SU-DHL-6 (cell line): ENCODE results near the gene HAP1.

Experiments used
- H2AFZ ChIP-seq: fragments of 200-600 bp; sonication (generic); 2 replicates; pipeline ENCODE4 v1.6.1; 2014; ENCODE audit warnings: low read depth, mild to moderate bottlenecking, moderate library complexity, mixed read lengths, antibody characterized with exemption, low read length; ENCODE audit not compliant: severe bottlenecking
- H3F3A ChIP-seq: fragments of 200-600 bp; shearing (Covaris generic); 2 replicates; pipeline ENCODE4 v1.6.0; 2016; ENCODE audit warnings: antibody characterized with exemption, mild to moderate bottlenecking; ENCODE audit not compliant: insufficient read depth
- H3K27ac ChIP-seq: fragments of 200-600 bp; sonication (generic); 2 replicates; pipeline ENCODE4 v1.5.1; 2016; ENCODE audit warnings: low read depth, mild to moderate bottlenecking, low read length, moderate library complexity, mixed read lengths
- H3K27me3 ChIP-seq: fragments of 200-600 bp; sonication (generic), shearing (Covaris generic); 2 replicates; pipeline ENCODE4 v1.6.0; 2014; ENCODE audit warnings: mild to moderate bottlenecking, low read length
- H3K36me3 ChIP-seq: fragments of 200-600 bp; sonication (generic); 2 replicates; pipeline ENCODE4 v1.6.1; 2014; ENCODE audit warnings: mild to moderate bottlenecking, low read length, mixed read lengths
- H3K4me2 ChIP-seq: fragments of 300-600, 200-600 bp; shearing (Covaris generic), sonication (generic); 2 replicates; pipeline ENCODE4 v1.6.0; 2014; ENCODE audit warnings: low read length, low read depth, mild to moderate bottlenecking; ENCODE audit not compliant: poor library complexity, severe bottlenecking
- H3K4me3 ChIP-seq: fragments of 200-600 bp; sonication (generic); 2 replicates; pipeline ENCODE4 v1.5.1; 2014; ENCODE audit warnings: antibody characterized with exemption, low read length, mild to moderate bottlenecking, mixed read lengths; ENCODE audit not compliant: insufficient read depth, poor library complexity, severe bottlenecking
- H3K79me2 ChIP-seq: fragments of 200-600 bp; sonication (generic); 2 replicates; pipeline ENCODE4 v1.6.1; 2014; ENCODE audit warnings: mild to moderate bottlenecking, low read length, moderate library complexity; ENCODE audit not compliant: insufficient read depth
- H3K9ac ChIP-seq: fragments of 200-600 bp; sonication (generic); 2 replicates; pipeline ENCODE4 v1.7.0; 2014; ENCODE audit warnings: mild to moderate bottlenecking, low read length
- H3K9me2 ChIP-seq: fragments of 200-600 bp; sonication (generic); replicated peaks from 2 replicates; pipeline ENCODE4 v1.6.1; 2014; ENCODE audit warnings: low read length; ENCODE audit not compliant: insufficient read depth
- H3K9me3 ChIP-seq: fragments of 200-600 bp; sonication (generic); 2 replicates; pipeline ENCODE4 v1.6.1; 2014; ENCODE audit warnings: low read length, mixed read lengths; ENCODE audit not compliant: insufficient read depth
- H4K20me1 ChIP-seq: fragments of 200-600 bp; sonication (generic); 2 replicates; pipeline ENCODE4 v1.6.1; 2014; ENCODE audit warnings: low read depth, mild to moderate bottlenecking, antibody characterized with exemption, low read length, moderate library complexity, mixed read lengths
- EZH2phosphoT487 ChIP-seq: fragments of 200-600 bp; sonication (generic), shearing (Covaris generic); conservative IDR thresholded peaks from 2 replicates; pipeline ENCODE4 v1.6.1; 2018; ENCODE audit warnings: mild to moderate bottlenecking, antibody characterized with exemption, low read length, moderate library complexity, mixed read lengths
- TF ChIP-seq, protein P1 (sequence below): fragments of 200-600 bp; sonication (generic); IDR thresholded peaks from one replicate; pipeline ENCODE4 v1.5.1; 2017; ENCODE audit warnings: antibody characterized with exemption, mild to moderate bottlenecking, low read length, moderate library complexity; ENCODE audit not compliant: insufficient read depth, poor library complexity, severe bottlenecking

The HAP1 gene

DNA sequence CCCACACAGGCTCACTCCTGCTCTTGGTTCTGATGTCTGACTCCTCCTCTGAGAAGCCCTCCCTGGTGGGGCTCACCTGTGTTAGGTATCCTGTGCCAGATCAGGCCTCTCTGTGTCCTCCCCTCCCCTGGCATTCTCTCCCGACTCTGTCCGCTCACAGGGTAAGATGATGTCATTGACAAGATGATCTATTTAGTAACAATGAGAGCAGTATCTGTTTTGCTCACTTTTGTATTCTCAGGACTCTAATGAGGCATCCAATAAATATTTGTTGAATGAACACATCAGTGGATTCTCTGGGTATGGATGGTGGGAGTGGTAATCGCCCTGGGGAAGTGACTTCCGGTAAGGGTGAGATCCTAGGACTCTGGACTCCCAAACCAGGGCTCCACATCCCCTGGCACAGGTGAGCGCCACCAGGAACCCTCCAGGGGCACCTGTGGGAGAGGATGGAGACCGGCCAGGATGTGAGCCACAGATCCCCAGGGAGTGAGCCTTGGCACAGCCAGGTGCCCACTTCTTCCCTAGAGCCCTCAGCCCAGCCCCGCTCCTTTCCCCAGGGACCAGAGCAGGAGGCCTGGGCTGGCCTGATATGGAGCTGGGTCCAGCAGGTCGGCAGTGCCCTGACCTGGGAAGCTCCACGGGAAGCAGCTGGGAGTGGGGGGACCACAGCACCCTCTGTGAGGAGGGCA, 5.4 kb upstream of the HAP1 start:
- no peak overlapping the region for H3K27ac ChIP-seq
- no peaks in the 10 kb centered on the region for H3K79me2 ChIP-seq
- H3K9me3 ChIP-seq: no peaks in the 10 kb centered on the region
- no peak overlapping the region for H3K4me3 ChIP-seq
- H3K9ac ChIP-seq: no peak overlapping the region
- no peak overlapping the region for H2AFZ ChIP-seq
- TF ChIP-seq, protein P1, sequence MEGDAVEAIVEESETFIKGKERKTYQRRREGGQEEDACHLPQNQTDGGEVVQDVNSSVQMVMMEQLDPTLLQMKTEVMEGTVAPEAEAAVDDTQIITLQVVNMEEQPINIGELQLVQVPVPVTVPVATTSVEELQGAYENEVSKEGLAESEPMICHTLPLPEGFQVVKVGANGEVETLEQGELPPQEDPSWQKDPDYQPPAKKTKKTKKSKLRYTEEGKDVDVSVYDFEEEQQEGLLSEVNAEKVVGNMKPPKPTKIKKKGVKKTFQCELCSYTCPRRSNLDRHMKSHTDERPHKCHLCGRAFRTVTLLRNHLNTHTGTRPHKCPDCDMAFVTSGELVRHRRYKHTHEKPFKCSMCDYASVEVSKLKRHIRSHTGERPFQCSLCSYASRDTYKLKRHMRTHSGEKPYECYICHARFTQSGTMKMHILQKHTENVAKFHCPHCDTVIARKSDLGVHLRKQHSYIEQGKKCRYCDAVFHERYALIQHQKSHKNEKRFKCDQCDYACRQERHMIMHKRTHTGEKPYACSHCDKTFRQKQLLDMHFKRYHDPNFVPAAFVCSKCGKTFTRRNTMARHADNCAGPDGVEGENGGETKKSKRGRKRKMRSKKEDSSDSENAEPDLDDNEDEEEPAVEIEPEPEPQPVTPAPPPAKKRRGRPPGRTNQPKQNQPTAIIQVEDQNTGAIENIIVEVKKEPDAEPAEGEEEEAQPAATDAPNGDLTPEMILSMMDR: no peak
- no peak for TF ChIP-seq EZH2phosphoT487
- H3K4me2 ChIP-seq: no peak overlapping the region
- H3F3A ChIP-seq: no peaks in the 10 kb centered on the region
- H3K36me3 ChIP-seq: no peaks in the 10 kb centered on the region
- no peaks in the 10 kb centered on the region for H3K9me2 ChIP-seq
- no peaks in the 10 kb centered on the region for H4K20me1 ChIP-seq
- H3K27me3 ChIP-seq: no peaks in the 10 kb centered on the region

DNA sequence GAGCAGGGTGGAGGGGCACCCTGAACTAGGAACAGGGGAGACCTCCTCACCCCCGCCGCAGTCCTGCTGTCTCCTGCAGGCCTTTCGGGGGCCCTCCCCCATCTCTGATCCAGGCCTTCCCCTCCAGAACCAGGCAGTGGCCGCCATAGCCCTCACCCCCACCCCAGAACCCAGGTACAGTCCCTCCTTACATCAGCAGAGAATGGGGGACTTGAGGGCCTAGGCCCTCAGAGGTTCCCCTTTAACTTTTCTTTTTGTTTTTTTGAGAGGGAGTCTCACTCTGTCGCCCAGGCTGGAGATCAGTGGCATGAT, 4.3 kb upstream of the HAP1 start:
- Histone ChIP-seq H3K9me2 (no peaks in the 10 kb centered on the region), H3K79me2 (no peaks in the 10 kb centered on the region), H2AFZ (peak overlapping the region; percentile 89), H3K9me3 (no peaks in the 10 kb centered on the region), H3K27ac (no peak overlapping the region), H3K4me3 (no peak overlapping the region), H3K27me3 (no peaks in the 10 kb centered on the region), H3K36me3 (no peaks in the 10 kb centered on the region), H4K20me1 (no peaks in the 10 kb centered on the region), H3K4me2 (no peak overlapping the region), H3F3A (no peaks in the 10 kb centered on the region), H3K9ac (no peak overlapping the region)
- TF ChIP-seq, protein P1: no peak
- TF ChIP-seq EZH2phosphoT487: no peak

DNA sequence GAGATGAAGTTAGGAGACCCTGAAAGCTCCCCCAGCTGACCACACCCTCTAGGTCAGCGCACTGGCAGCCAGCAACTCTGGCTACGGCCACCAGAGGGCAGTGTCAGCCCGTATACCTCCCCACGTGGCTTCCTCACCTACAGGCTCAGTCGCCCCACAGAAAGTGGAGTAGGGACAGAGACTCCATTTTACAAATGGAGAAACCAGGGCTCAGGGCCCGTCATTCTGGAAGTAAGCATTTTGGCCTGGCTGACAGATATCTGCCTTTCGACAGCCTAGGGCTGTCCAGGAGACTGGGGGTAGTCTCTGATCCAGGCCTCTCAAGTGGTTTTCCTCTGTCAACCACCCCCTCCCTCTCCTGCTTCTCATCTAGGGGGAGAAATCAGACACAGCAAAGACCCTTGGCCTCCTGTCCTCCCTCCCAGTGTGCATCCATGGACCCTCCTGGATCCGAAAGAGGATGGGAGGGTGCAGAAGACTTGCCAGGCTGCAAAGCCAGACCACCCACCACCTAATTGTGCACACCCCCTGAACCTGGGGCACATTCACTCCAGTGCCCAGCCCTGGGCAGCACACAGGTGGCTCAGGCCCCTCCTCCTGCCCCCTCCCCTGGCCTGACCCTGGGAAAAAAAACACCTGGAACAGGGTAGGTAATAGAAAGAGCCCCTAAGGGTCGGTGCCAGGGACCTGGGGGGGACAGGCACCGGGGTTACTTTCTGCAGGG, 3.8 kb upstream of the HAP1 start:
- Histone ChIP-seq H3F3A (no peaks in the 10 kb centered on the region), H3K9me2 (no peaks in the 10 kb centered on the region), H3K4me3 (no peak overlapping the region), H3K79me2 (no peaks in the 10 kb centered on the region), H3K4me2 (no peak overlapping the region), H3K27me3 (no peaks in the 10 kb centered on the region), H3K9ac (0 out of 2 replicates have a peak overlapping the region, but pooled peaks have one; percentile 10), H3K27ac (no peak overlapping the region), H3K9me3 (no peaks in the 10 kb centered on the region), H4K20me1 (no peaks in the 10 kb centered on the region), H3K36me3 (no peaks in the 10 kb centered on the region), H2AFZ (peak overlapping the region; percentile 89)
- TF ChIP-seq, protein P1: peak; percentile 88
- no peak for TF ChIP-seq EZH2phosphoT487
